ENCODE measurements around the gene RGS6. TPM values are rescaled to one million over a fixed set of nuclear protein-coding genes. Genes with fewer than 3 reads are reported as not detected.

The RGS6 gene
- total RNA-seq, 2 experiments from 2014 or later = not detected

DNA sequence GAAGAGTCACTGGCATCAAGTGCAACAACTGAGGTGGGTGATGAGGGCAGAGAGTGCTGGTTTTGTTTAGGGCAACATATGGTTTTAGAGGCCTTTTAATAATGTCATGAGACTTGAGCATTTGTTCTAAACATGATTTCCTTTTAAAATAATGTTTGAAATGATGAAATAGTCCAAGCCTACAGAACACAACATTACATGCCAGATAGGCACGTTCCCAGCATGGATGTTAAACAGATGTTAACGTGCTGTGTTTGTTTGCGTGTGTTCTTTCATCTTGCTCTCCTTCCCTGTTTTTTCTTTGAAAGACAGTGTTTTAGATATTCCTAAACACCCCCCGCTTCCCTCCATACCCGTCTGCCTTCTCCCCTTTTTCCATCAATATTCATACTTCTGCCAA, 82.3 kb downstream of the RGS6 start:
- Mint-ChIP-seq H3K36me3 (ENCODE audit: low read depth) (no peaks in the 10 kb centered on the region), H3K9me3 (no peaks in the 10 kb centered on the region), H3K27me3 (peaks cover 21% of the 10 kb centered on the region), H3K27ac (no peak overlapping the region), H3K4me3 (no peak overlapping the region), H3K4me1 (ENCODE audit: low read depth) (no peaks in the 10 kb centered on the region)
- TF ChIP-seq, protein P1, sequence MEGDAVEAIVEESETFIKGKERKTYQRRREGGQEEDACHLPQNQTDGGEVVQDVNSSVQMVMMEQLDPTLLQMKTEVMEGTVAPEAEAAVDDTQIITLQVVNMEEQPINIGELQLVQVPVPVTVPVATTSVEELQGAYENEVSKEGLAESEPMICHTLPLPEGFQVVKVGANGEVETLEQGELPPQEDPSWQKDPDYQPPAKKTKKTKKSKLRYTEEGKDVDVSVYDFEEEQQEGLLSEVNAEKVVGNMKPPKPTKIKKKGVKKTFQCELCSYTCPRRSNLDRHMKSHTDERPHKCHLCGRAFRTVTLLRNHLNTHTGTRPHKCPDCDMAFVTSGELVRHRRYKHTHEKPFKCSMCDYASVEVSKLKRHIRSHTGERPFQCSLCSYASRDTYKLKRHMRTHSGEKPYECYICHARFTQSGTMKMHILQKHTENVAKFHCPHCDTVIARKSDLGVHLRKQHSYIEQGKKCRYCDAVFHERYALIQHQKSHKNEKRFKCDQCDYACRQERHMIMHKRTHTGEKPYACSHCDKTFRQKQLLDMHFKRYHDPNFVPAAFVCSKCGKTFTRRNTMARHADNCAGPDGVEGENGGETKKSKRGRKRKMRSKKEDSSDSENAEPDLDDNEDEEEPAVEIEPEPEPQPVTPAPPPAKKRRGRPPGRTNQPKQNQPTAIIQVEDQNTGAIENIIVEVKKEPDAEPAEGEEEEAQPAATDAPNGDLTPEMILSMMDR (IDR thresholded peaks at IDR 0.05) = no peak
- no peak overlapping the region for H3K27ac ChIP-seq (ENCODE audit: low read depth in 1 of 2, low read length in 2 of 2)
- H3K9me3 ChIP-seq (ENCODE audit: control insufficient read depth in 1 of 2, insufficient read depth in 1 of 2, low read length in 2 of 2) = no peaks in the 10 kb centered on the region
- H3K27me3 ChIP-seq (ENCODE audit: control insufficient read depth in 1 of 2, insufficient read depth in 2 of 2, low read length in 2 of 2) = peaks cover 0 to 3% of the 10 kb centered on the region in 2 experiments
- ATAC-seq (ENCODE audit: poor library complexity) (no peak), DNase-seq (no peak)
- intact Hi-C loops (cut with DNase I, micrococcal nuclease) = no loop called here
- H3K36me3 ChIP-seq (ENCODE audit: insufficient read depth, low read length) = no peaks in the 10 kb centered on the region
- CTCF ChIA-PET = no interaction called here
- POLR2A ChIA-PET = no interaction called here
- no peak overlapping the region for H3K4me3 ChIP-seq (ENCODE audit: low read length)
- H3K4me1 ChIP-seq (ENCODE audit: insufficient read depth, low read length) = no peaks in the 10 kb centered on the region

- peaks cover 38% of the 10 kb centered on the region for H3K27me3 Mint-ChIP-seq
- Histone ChIP-seq H3K36me3 (ENCODE audit: insufficient read depth, low read length) (no peaks in the 10 kb centered on the region), H3K4me3 (ENCODE audit: low read length) (no peak overlapping the region), H3K4me1 (ENCODE audit: insufficient read depth, low read length) (no peaks in the 10 kb centered on the region), H3K9me3 (ENCODE audit: control insufficient read depth in 1 of 2, insufficient read depth in 1 of 2, low read length in 2 of 2) (no peaks in the 10 kb centered on the region), H3K27ac (ENCODE audit: low read depth in 1 of 2, low read length in 2 of 2) (no peak overlapping the region), H3K27me3 (ENCODE audit: control insufficient read depth in 1 of 2, insufficient read depth in 2 of 2, low read length in 2 of 2) (peaks cover 0 to 3% of the 10 kb centered on the region in 2 experiments)
- no peak for ATAC-seq (ENCODE audit: poor library complexity)
- no peaks in the 10 kb centered on the region for H3K4me1 Mint-ChIP-seq (ENCODE audit: low read depth)
- POLR2A ChIA-PET = no interaction called here
- no peak for DNase-seq
- H3K27ac Mint-ChIP-seq = no peak overlapping the region
- no peaks in the 10 kb centered on the region for H3K36me3 Mint-ChIP-seq (ENCODE audit: low read depth)
- H3K4me3 Mint-ChIP-seq = no peak overlapping the region
- no peaks in the 10 kb centered on the region for H3K9me3 Mint-ChIP-seq
- intact Hi-C loops (cut with DNase I, micrococcal nuclease) = no loop called here
- TF ChIP-seq, protein P1 (IDR thresholded peaks at IDR 0.05) = no peak
- CTCF ChIA-PET = no interaction called here
Measured at GRCh38 chr14:72017290-72017689, 85.1 kb downstream of the RGS6 start.

DNA sequence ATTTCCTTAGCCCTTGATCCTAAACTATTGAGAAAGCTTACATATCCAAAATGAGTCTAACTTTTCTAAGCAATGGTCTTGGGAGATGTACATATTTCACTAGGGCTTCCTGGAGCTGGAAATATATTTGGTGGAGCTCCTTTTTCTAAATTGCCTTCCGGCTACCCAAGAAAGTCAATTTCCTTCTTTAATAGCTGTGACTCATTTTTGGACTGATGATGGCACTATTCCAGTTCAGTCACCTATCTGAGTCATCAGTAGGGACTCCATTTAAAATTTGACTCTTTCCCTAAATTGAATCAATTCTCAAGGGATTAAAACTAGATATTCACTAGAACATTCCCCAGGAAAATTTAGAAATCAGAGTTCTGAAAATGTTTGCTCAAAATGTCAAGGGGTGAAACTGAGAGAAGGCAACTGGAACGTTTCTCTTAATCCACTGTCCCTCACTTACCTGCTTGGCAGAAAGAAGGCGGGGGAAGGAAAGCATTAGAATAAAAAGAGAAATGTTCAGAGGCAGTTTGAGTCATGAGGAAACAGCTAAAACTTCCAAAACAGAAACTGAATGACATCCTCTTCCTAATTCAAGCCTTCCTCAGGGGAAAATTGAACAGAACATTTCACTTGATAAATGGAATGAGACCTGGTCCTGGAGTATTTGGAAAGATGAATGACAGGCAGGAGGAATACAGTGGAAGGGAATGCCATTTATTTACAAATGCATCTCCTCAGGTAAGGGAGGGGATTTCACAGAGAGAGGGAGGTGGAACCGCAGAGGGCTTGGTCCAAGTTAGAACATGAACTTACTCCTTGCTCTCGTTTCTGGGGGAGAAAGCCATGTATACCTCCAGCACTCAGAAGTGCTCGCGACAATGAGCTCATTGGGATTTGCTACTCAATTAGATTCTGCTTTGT, 91.2 kb downstream of the RGS6 start:
- no peak for DNase-seq

More for the DNA sequence above, 91.2 kb downstream of the RGS6 start:
- no peak overlapping the region for H3K27ac ChIP-seq (ENCODE audit: low read depth in 1 of 2, low read length in 2 of 2)
- ChIA-PET CTCF (no interaction called here), POLR2A (no interaction called here)
- no peak overlapping the region for H3K4me3 Mint-ChIP-seq
- no peaks in the 10 kb centered on the region for H3K9me3 ChIP-seq (ENCODE audit: control insufficient read depth in 1 of 2, insufficient read depth in 1 of 2, low read length in 2 of 2)
- no peak overlapping the region for H3K4me3 ChIP-seq (ENCODE audit: low read length)
- H3K9me3 Mint-ChIP-seq = no peaks in the 10 kb centered on the region
- ATAC-seq (ENCODE audit: poor library complexity) = no peak
- peaks cover 51% of the 10 kb centered on the region for H3K27me3 Mint-ChIP-seq
- H3K27me3 ChIP-seq (ENCODE audit: control insufficient read depth in 1 of 2, insufficient read depth in 2 of 2, low read length in 2 of 2) = peaks cover 0 to 10% of the 10 kb centered on the region in 2 experiments
- H3K36me3 Mint-ChIP-seq (ENCODE audit: low read depth) = no peaks in the 10 kb centered on the region
- H3K4me1 ChIP-seq (ENCODE audit: insufficient read depth, low read length) = no peaks in the 10 kb centered on the region
- no peaks in the 10 kb centered on the region for H3K4me1 Mint-ChIP-seq (ENCODE audit: low read depth)
- H3K27ac Mint-ChIP-seq = no peak overlapping the region
- TF ChIP-seq, protein P1 (IDR thresholded peaks at IDR 0.05) = no peak
- intact Hi-C loops (cut with DNase I, micrococcal nuclease) = loop anchor here (2.0 to 10.0 kb wide), 3 partner anchors 397 to 881 kb away; no protein-coding TSS in a partner anchor
- H3K36me3 ChIP-seq (ENCODE audit: insufficient read depth, low read length) = no peaks in the 10 kb centered on the region

Data from CD4-positive, alpha-beta T cell (primary cell).